ENCODE measurements around the gene SETD2.

Gene SETD2

DNA sequence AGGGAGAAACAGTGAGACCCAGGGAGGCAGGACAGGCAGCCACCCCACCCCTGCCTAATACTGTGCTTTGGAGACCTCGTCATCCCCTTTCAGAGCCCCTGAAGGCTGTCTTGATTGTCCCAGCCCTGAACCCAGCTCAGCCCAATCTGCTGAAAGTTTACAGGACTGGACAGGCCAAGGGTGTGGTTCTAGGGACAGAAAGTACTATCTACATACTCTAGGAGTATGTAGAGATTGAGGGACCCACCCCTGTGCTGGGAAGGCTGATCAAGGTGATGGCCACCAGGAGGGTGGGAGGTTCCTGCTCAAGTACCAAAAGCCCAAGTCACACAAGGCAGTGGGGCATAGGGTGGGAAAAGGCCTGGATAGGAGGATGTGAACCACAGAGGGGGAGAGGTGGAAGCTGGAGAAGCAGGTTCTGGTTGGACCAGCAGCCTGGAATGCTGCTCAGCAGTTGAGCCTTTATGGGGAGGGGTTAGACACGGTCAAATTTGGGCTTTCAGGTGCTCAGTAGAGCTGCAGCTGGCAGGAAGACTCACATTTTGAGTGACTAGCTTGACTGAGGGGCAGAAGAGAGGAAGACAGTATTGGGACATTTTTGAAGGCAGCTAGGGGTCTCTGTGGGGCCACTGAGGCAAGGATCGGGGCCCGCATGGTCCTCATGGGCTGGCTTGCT, 177.7 kb downstream of the SETD2 start:
- H3K4me3 ChIP-seq (ENCODE audit: low read depth, low read length) = no peak overlapping the region

GRCh38 chr3:46985588-46985987, 178.3 kb downstream of the SETD2 start:
- H3K4me3 ChIP-seq (ENCODE audit: low read depth, low read length) = no peak overlapping the region

DNA sequence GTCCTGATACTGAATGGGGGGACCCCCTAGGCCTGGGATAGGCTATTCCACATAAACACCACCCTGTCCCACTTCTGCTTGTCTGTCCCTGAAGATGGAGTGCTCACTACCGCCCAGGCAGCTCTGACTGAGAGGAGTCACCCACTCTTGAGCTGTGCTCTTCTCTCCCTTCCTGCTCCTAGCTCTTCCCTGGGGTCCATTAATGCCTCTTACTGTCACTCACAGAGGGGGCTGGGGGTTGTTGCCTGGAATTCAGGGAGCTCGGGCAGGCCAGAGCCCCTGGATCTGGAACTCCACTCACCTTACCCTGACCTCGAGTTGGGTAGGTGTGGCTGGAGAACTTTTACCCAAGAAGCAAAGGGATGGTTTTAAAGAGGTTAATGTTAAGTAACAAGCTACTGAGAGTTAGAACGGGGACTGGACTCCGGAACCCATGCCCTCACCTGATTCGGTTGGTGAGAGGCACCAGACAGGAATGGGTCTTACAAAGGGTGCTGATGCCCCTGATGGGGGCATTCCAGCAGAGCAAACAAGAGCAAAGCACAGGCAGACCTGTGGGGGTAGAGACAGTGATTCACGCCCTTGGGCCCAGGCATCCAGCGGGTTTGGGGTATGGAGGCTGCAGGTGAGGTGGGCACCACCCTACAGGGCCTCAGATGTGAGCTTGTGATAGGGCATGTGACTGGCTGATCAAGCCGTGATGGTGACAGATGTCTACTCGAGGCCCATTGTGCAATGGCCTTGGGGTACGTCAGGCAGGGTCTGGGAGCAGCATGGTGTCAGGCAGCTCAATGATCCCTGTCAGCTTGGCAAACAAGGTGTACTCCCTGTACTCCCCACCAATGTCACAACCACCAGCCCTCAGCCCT, 179.1 kb downstream of the SETD2 start:
- H3K4me3 ChIP-seq (ENCODE audit: low read depth, low read length) = no peak overlapping the region

- no peak overlapping the region for H3K4me3 ChIP-seq (ENCODE audit: low read depth, low read length)
These were observed 181.4 kb downstream of the SETD2 start for GRCh38 chr3:46982546-46982945.

DNA sequence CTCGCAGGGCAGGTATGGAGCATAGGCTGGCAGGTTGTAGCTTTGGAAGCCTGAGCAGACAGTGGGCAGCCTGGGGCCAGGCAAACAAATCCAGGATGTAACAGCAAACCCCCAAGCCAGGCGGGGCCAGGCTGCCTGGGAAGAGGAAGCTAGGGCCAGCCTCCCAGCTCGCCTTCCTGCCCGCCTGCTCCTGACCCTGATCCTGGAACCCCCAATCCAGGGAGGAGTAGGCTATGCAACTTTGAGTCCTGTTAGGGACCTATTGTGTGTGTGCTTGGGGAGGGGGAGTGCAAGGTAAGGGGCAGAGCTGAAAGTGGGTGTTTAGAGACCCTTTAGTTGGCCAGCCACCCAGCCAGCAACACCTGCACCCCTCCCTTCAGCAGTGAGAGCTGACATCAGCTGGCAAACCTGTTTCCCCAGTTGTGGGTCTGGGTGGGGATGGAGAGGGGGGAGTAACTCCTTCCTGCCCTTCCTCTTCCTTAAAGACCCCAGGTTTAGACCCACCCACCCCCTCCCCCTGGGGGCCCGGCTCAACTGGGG, 181.9 kb downstream of the SETD2 start:
- H3K4me3 ChIP-seq (ENCODE audit: low read depth, low read length) = no peak overlapping the region

GRCh38 chr3:46979958-46980497, 183.9 kb downstream of the SETD2 start:
- H3K4me3 ChIP-seq (ENCODE audit: low read depth, low read length) = peak overlapping the region; percentile 53

GRCh38 chr3:46978985-46979944, 184.6 kb downstream of the SETD2 start, which contains the start of gene NBEAL2:
TSS of gene NBEAL2 (plus strand) at chr3:46979666. CDS start at chr3:46979862, 196 bp downstream.
- H3K4me3 ChIP-seq (ENCODE audit: low read depth, low read length) = peak within 1 kb of the TSS; percentile 53

- no peak overlapping the region for H3K4me3 ChIP-seq (ENCODE audit: low read depth, low read length)
These were observed 185.5 kb downstream of the SETD2 start for GRCh38 chr3:46978381-46978780.

- H3K4me3 ChIP-seq (ENCODE audit: low read depth, low read length) = no peak overlapping the region
These were observed 186.1 kb downstream of the SETD2 start for GRCh38 chr3:46977811-46978195.

DNA sequence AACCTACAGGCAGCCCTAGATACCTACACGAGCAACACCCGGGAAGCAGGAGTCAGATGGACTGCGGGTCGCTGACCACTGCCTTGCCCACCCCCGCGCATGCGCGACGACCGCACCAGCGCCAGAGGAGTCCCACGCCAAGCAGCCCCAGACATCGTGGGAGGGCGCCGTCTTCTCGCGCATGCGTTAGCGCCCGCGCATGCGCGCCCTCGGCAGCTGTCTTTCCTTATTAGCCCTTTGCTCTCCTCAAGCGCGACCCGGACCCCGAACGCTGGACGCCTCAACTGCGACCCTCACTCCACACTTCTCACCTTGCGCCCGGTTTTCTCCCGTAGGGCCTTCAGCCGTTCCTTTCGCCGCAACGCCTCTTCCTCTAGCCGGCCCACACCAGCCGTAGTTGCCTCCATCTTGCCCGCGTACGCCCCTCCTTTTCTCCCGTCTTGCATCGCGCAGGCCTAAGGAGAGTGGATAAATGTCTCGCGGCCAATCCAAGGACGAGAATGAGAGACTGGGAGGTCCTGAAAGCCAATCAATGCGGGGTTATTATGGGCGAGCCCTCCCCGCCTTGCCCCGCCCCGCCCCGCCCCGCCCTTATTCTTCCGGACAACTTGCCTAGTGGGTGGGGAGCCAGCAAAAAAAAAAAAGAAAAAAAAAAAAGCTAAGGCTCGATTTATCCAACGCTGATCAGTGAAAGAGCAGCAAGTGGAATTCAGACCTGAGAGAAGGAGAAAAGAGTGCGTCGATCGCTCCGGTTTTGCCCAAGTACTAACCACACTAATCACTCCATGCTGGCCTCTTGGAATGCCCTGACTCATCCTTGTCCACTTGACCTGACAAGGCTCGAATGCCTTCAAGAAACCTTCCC, 187.4 kb downstream of the SETD2 start, which contains the start of gene CCDC12:
Gene CCDC12, minus strand, starts transcription at position 420 of the 865 bp plus-strand sequence. Its CDS starts 13 bp downstream, at position 407.
- H3K4me3 ChIP-seq (ENCODE audit: low read depth, low read length) = peak within 1 kb of the TSS; percentile 98

GRCh38 chr3:46974421-46975171, 189.3 kb downstream of the SETD2 start:
- H3K4me3 ChIP-seq (ENCODE audit: low read depth, low read length) = no peak overlapping the region

GRCh38 chr3:46972396-46972795, 191.5 kb downstream of the SETD2 start:
- no peak overlapping the region for H3K4me3 ChIP-seq (ENCODE audit: low read depth, low read length)

DNA sequence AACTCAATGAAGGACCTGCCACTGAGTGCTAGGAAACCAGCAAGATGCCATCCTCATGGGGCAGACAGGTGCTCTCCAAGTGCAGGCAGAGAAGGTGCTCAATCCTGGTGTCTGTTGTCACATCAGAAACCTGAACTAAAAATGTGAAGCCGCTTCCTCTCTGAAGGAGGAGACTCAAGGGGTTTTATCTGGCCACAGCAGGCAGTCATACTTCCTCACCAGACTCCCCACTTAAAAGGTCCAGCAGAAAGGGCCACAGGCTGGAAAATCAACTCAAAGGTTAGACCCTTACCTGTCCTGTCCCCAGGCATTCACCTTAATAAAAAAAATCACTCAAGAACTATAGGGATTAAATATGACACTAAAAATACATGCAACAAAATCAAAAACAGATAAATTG, 192.2 kb downstream of the SETD2 start:
- no peak overlapping the region for H3K4me3 ChIP-seq (ENCODE audit: low read depth, low read length)

- H3K4me3 ChIP-seq (ENCODE audit: low read depth, low read length) = no peak overlapping the region
These were observed 192.8 kb downstream of the SETD2 start for GRCh38 chr3:46971151-46971550.

DNA sequence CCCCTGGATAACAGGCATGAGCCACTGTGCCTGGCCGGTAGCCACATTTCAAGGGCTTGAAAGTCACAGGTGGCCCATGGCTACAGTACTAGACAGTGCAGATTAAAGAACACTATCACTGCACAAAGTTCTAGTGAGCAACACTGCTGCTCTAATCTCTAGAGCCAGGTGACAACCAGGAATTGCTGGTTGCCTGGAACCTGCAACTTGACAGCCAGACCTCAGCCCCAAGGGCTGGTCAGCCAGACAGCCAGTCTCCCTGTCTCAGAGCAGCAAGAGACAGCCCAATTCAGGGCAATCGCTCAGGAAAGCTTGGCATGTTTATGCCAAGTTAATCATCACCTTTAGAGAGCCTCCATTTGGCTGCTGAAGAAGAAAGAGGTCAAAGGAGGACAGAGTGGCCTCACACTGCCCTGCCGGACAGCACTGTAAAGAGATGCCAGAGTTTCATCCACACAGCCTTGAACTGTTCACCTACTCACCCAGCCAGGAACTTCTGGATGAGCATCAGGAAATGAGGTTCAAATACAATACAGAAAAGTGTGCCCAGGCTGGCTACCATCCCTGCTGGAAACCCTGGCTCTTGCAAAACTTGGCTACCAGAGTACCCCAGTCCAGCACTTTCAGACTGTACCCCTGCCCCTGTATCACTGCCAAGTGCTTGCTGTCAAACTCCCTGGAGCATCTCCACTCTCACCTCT, 193.4 kb downstream of the SETD2 start:
- no peak overlapping the region for H3K4me3 ChIP-seq (ENCODE audit: low read depth, low read length)

DNA sequence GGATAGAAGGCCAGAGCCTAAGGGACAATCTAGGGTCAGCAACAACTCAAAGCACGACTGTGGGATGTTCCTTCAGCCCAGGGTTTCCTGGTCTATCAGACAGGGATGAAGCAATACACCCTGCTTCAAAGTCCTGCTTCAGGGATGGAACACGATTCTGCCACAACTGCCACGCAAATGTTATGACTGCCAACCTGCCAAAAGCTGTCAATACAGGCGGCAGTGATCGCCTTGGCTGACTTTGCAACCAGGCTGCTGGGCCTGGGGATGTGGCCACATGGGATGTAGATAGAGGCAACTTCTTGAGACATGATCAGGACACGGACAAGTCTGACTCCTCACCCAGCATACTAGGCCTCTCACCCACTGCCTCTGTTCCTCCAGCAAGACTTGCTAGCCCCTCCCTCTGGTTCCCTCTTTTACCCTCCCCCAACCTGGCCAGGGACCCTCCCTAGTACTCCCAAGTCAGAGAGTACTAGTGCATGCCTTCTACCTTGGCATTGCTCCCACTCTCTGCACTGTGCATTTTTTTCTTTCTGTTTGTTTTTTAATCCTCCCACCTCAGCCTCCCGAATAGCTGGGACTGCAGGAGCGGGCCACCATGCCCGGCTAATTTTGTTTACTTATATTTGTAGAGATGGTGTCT, 195.0 kb downstream of the SETD2 start:
- no peak overlapping the region for H3K4me3 ChIP-seq (ENCODE audit: low read depth, low read length)

- H3K4me3 ChIP-seq (ENCODE audit: low read depth, low read length) = no peak overlapping the region
These were observed 197.1 kb downstream of the SETD2 start for GRCh38 chr3:46966811-46967210.
